Mesendoderm (in vitro differentiated cells): ENCODE measurements around the gene SEMA3E.

ENCODE experiments used
- DNase-seq: peaks from one replicate; pipeline ENCODE4 v3.0.0; 2013
- H2AK5ac ChIP-seq: 2 replicates; pipeline ENCODE4 v1.6.1; 2013; ENCODE audit warnings: low read length, inconsistent platforms
- H2BK120ac ChIP-seq: 2 replicates; pipeline ENCODE4 v1.6.1; 2013; ENCODE audit warnings: low read depth, mild to moderate bottlenecking, low read length, moderate library complexity, mixed read lengths
- H2BK15ac ChIP-seq: replicated peaks from 2 replicates; pipeline ENCODE4 v1.6.1; 2013; ENCODE audit warnings: low read depth, mild to moderate bottlenecking, moderate library complexity
- H2BK5ac ChIP-seq: 2 replicates; pipeline ENCODE4 v1.6.1; 2013; ENCODE audit warnings: low read length, inconsistent platforms
- H3K18ac ChIP-seq: 2 replicates; pipeline ENCODE4 v1.6.1; 2013; ENCODE audit warnings: mild to moderate bottlenecking, low read length, mixed read lengths
- H3K23ac ChIP-seq: one replicate; pipeline ENCODE4 v1.6.1; 2013; ENCODE audit warnings: low read length
- H3K27ac ChIP-seq: 2 replicates; pipeline ENCODE4 v1.5.1; 2013; ENCODE audit warnings: low read depth, mild to moderate bottlenecking, inconsistent platforms, low read length, moderate library complexity
- H3K27me3 ChIP-seq: 2 replicates; pipeline ENCODE4 v1.6.1; 2013; ENCODE audit warnings: low read length, control low read depth, mild to moderate bottlenecking, inconsistent platforms; ENCODE audit not compliant: insufficient read depth, poor library complexity
- H3K36me3 ChIP-seq: 2 replicates; pipeline ENCODE4 v1.6.1; 2013; ENCODE audit warnings: low read length, inconsistent platforms; ENCODE audit not compliant: control insufficient read depth, insufficient read depth
- H3K4ac ChIP-seq: one replicate; pipeline ENCODE4 v1.6.1; 2013; ENCODE audit warnings: low read depth, mild to moderate bottlenecking, low read length, moderate library complexity
- H3K4me1 ChIP-seq: 2 replicates; pipeline ENCODE4 v1.6.1; 2013; ENCODE audit warnings: low read depth, low read length, inconsistent platforms; ENCODE audit not compliant: control insufficient read depth
- H3K4me2 ChIP-seq: 2 replicates; pipeline ENCODE4 v1.6.1; 2013; ENCODE audit warnings: low read length
- H3K4me3 ChIP-seq: 2 replicates; pipeline ENCODE4 v1.5.1; 2013; ENCODE audit warnings: mild to moderate bottlenecking, low read length
- H3K56ac ChIP-seq: one replicate; pipeline ENCODE4 v1.6.1; 2013; ENCODE audit warnings: low read length
- H3K79me1 ChIP-seq: 2 replicates; pipeline ENCODE4 v1.6.1; 2013; ENCODE audit warnings: low read length, inconsistent platforms
- H3K79me2 ChIP-seq: 2 replicates; pipeline ENCODE4 v1.6.1; 2013; ENCODE audit warnings: mild to moderate bottlenecking, low read length; ENCODE audit not compliant: control insufficient read depth, insufficient read depth
- H3K9ac ChIP-seq: 2 replicates; pipeline ENCODE4 v1.6.1; 2013; ENCODE audit warnings: low read length, inconsistent platforms
- H4K5ac ChIP-seq: one replicate; pipeline ENCODE4 v1.6.1; 2013; ENCODE audit warnings: low read length
- H4K8ac ChIP-seq: one replicate; pipeline ENCODE4 v1.6.1; 2013; ENCODE audit warnings: low read depth, mild to moderate bottlenecking, control low read depth, low read length, moderate library complexity
- WGBS: extraction: QIAGEN DNeasy Blood & Tissue Kit; methylation state at CpG from one replicate; pipeline ENCODE4 v1.1.7; 2013; ENCODE audit warnings: low lambda C conversion rate, missing lambda C conversion rate; ENCODE audit not compliant: insufficient coverage; ENCODE audit errors: extremely low coverage; 5-methylcytosine and 5-hydroxymethylcytosine counted together

Gene SEMA3E

DNA sequence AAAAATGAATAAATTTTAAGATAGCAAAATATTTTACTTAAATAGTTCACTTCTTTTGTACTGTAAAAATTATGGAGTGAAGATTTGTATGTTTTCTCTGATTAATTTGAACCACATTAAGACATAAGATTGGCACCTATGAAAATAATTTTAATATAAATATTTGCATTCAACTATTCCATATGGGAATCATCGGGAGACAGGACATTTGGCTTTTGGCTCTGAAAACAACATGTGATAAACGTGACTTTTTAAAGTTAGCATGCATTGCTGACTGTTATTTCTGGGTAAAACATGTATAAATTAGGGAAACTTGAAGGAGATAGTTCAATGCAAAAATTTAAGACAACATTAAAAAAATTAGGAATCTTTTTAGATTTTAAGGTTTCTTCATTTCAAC lies 117.2 kb downstream of the SEMA3E start:
- Histone ChIP-seq H3K23ac (no peak overlapping the region), H3K27me3 (no peaks in the 10 kb centered on the region)
- no CpG with 5 or more reads among the region's 2 CpGs for WGBS

DNA sequence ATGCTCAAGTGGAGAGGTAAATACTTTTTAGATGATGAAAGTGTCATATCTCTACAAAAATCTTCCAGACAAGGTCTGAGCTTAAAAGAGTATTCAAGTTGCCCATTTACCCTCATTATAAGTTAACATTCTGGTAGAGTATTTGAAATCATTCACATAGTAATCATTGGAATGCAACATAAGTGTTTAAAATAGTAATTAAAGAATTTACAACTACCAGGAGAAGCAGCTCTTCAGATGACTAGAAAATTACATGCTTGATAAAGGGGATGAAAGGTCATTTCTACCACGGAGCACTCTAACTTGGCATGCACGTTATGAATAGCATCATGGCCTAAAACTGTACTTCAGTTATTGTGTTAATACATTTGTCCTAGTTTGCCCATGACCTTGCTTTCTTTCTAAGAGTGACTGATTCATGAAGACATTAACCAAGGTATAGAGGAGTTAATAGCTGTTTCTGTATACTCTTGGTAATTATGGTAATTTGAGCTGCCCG lies 120.0 kb downstream of the SEMA3E start:
- Histone ChIP-seq H2BK120ac (no peak overlapping the region), H3K18ac (no peak overlapping the region), H3K56ac (no peak overlapping the region), H4K8ac (no peak overlapping the region), H3K79me1 (no peaks in the 10 kb centered on the region), H3K4me2 (no peak overlapping the region), H3K23ac (no peak overlapping the region), H2BK5ac (no peak overlapping the region), H3K4ac (no peak overlapping the region), H4K5ac (no peak overlapping the region), H2AK5ac (no peak overlapping the region), H3K9ac (no peak overlapping the region), H3K36me3 (no peaks in the 10 kb centered on the region), H3K27ac (no peak overlapping the region), H3K27me3 (no peaks in the 10 kb centered on the region), H3K4me1 (no peaks in the 10 kb centered on the region), H3K79me2 (no peaks in the 10 kb centered on the region), H2BK15ac (no peak overlapping the region), H3K4me3 (no peak overlapping the region)
- DNase-seq = no peak
- no CpG with 5 or more reads among the region's 3 CpGs for WGBS

More for the DNA sequence above, 117.2 kb downstream of the SEMA3E start:
- DNase-seq = no peak
- no peak overlapping the region for H3K4me3 ChIP-seq
- H3K9ac ChIP-seq = no peak overlapping the region
- H4K5ac ChIP-seq = no peak overlapping the region
- H2AK5ac ChIP-seq = no peak overlapping the region
- no peak overlapping the region for H3K4ac ChIP-seq
- no peak overlapping the region for H2BK5ac ChIP-seq
- H3K27ac ChIP-seq = no peak overlapping the region
- no peak overlapping the region for H2BK120ac ChIP-seq
- no peak overlapping the region for H3K18ac ChIP-seq
- no peak overlapping the region for H3K56ac ChIP-seq
- no peak overlapping the region for H3K4me2 ChIP-seq
- peaks cover 5% of the 10 kb centered on the region for H3K4me1 ChIP-seq
- no peaks in the 10 kb centered on the region for H3K79me2 ChIP-seq
- H2BK15ac ChIP-seq = no peak overlapping the region
- H3K36me3 ChIP-seq = no peaks in the 10 kb centered on the region
- H3K79me1 ChIP-seq = no peaks in the 10 kb centered on the region
- no peak overlapping the region for H4K8ac ChIP-seq

DNA sequence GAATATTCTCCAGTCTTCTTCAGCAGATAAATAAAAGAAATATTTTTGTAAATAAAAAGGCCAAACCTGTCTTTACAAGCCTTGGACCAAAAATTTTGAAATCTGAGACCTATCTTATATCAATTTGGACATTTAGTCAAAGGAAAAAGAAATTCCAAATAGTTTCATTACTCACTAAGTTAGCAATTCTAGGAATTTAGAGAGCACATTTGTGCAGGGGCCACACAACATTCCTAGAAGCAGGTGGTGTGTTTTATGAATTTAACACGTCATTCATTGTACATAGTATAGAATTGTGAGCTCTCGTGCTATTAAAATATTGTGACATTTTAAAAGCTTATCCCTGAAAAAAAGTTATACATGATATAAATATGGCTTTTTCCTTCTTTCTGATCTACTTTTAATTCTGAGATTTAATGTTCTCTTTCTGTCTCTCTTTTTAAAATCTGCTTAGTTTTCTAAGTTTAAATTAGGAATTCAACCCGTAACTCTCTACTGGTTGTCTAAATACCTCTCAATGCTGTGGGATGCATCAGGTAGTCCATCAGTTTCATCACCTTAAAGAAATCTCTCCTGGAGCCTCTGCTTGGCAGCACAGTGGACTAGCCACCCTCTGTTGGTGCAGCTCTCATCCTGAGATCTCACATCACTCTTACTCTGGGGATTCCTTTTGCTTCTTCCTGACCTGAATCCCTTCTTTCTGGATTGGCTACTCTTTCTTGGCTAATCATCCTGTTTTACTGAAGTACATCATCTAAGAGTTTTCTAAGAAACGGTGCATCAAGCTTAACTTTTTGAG lies 124.5 kb downstream of the SEMA3E start:
- peak; percentile 48 for DNase-seq
- H3K36me3 ChIP-seq = no peaks in the 10 kb centered on the region
- no peak overlapping the region for H3K56ac ChIP-seq
- no peak overlapping the region for H3K4me3 ChIP-seq
- H4K5ac ChIP-seq = no peak overlapping the region
- no peak overlapping the region for H3K9ac ChIP-seq
- no peak overlapping the region for H3K27ac ChIP-seq
- H3K4me1 ChIP-seq = no peaks in the 10 kb centered on the region
- H3K4me2 ChIP-seq = no peak overlapping the region
- no peaks in the 10 kb centered on the region for H3K79me2 ChIP-seq
- no peak overlapping the region for H2BK5ac ChIP-seq
- no peak overlapping the region for H2BK15ac ChIP-seq
- H3K23ac ChIP-seq = no peak overlapping the region
- no peaks in the 10 kb centered on the region for H3K79me1 ChIP-seq
- no peaks in the 10 kb centered on the region for H3K27me3 ChIP-seq
- no peak overlapping the region for H3K18ac ChIP-seq
- H2BK120ac ChIP-seq = no peak overlapping the region
- H3K4ac ChIP-seq = no peak overlapping the region
- H4K8ac ChIP-seq = no peak overlapping the region
- WGBS = no CpG with 5 or more reads among the region's 4 CpGs
- no peak overlapping the region for H2AK5ac ChIP-seq

DNA sequence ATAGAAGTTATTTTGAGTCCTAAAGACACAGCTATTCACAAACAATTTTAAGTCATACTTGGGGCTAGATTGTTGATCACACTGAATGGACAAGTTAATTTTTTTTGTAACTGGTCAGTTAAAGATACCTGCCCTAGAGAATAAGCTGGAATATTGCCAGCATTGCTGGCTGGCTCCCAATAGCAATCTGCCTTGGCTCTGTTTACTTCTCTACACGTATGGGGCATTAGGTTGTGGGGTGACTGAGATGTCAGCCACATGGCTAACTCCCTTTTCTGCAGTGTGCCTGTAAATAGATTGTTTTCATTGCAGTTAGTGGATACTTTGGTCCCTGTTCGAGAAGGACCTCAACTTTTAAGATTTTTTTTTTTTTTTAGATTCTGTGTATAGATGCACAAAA lies 128.2 kb downstream of the SEMA3E start:
- Histone ChIP-seq H3K4me1 (no peaks in the 10 kb centered on the region), H2BK120ac (no peak overlapping the region), H3K56ac (no peak overlapping the region), H2BK15ac (no peak overlapping the region), H2BK5ac (no peak overlapping the region), H3K4me2 (no peak overlapping the region), H3K36me3 (no peaks in the 10 kb centered on the region), H4K8ac (no peak overlapping the region), H3K4ac (no peak overlapping the region), H3K27ac (no peak overlapping the region), H3K9ac (no peak overlapping the region), H3K23ac (no peak overlapping the region), H3K79me2 (no peaks in the 10 kb centered on the region), H3K4me3 (no peak overlapping the region), H3K27me3 (no peaks in the 10 kb centered on the region), H3K18ac (no peak overlapping the region), H3K79me1 (no peaks in the 10 kb centered on the region), H2AK5ac (no peak overlapping the region), H4K5ac (no peak overlapping the region)
- no CpG with 5 or more reads among the region's 2 CpGs for WGBS
- no peak for DNase-seq

DNA sequence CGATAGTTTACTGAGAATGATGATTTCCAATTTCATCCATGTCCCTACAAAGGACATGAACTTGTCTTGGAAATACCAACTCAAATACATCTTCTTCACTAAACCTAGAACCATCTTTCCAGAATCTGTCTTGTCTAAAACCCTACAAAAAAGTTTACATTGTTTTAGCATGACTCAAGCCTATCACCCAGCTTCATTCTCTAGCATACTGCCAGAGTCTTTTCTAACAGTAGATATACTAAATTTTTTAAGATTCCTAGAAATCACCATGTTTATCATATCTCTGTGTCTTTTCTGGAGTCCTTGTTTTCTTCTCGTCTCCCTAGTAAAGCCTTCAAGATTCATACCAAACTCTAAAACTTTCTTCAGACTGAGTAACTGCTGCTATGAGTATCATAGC lies 129.7 kb downstream of the SEMA3E start:
- Histone ChIP-seq H3K27ac (no peak overlapping the region), H3K4ac (no peak overlapping the region), H3K79me1 (no peaks in the 10 kb centered on the region), H2AK5ac (no peak overlapping the region), H2BK15ac (no peak overlapping the region), H3K4me2 (no peak overlapping the region), H2BK120ac (no peak overlapping the region), H4K8ac (no peak overlapping the region), H3K79me2 (no peaks in the 10 kb centered on the region), H4K5ac (no peak overlapping the region), H2BK5ac (no peak overlapping the region), H3K23ac (no peak overlapping the region), H3K56ac (no peak overlapping the region), H3K4me3 (no peak overlapping the region), H3K27me3 (no peaks in the 10 kb centered on the region), H3K18ac (no peak overlapping the region), H3K9ac (no peak overlapping the region), H3K36me3 (no peaks in the 10 kb centered on the region), H3K4me1 (no peaks in the 10 kb centered on the region)
- DNase-seq = no peak
- WGBS = no CpG with 5 or more reads among the region's 2 CpGs
